Upper lobe of left lung (tissue), 6 donors: ENCODE data around the gene JMJD1C. TPM values are rescaled to one million over a fixed set of nuclear protein-coding genes. Genes with fewer than 3 reads are reported as not detected.
"Not testable (repeated sequence)": the region's sequence is repeated elsewhere in the genome, so short reads cannot be mapped to it uniquely, and the experiment has no call there.

Source experiments
- ATAC-seq, 2 donors: fragments of 200-7000 bp; cut with Tn5 transposase; one replicate each; pipeline ENCODE4 v1.9.1; 2022; ENCODE audit warnings: mild to moderate bottlenecking in 2 of 2, moderate library complexity in 2 of 2; ENCODE audit not compliant: low FRiP score in 2 of 2
- DNase-seq, 2 donors: peaks; one replicate each; pipeline ENCODE4 v3.0.0-alpha.2; 2019 to 2020
- H3K27ac ChIP-seq, 4 donors: fragments of 200-600 bp; sonication (generic); one replicate each; pipeline ENCODE4 v1.5.1; 2016 to 2019
- H3K27me3 ChIP-seq, 4 donors: fragments of 200-600 bp; sonication (generic); one replicate each; pipeline ENCODE4 v1.5.1; 2017 to 2019
- H3K36me3 ChIP-seq, 4 donors: fragments of 200-600 bp; sonication (generic); one replicate each; pipeline ENCODE4 v1.5.1; 2016 to 2019
- H3K4me1 ChIP-seq, 4 donors: fragments of 200-600 bp; sonication (generic); one replicate each; pipeline ENCODE4 v1.5.1; 2018 to 2019
- H3K4me3 ChIP-seq, 4 donors: fragments of 200-600 bp; sonication (generic); one replicate each; pipeline ENCODE4 v1.5.1; 2017 to 2019; ENCODE audit warnings: mild to moderate bottlenecking in 2 of 4, moderate library complexity in 1 of 4
- H3K9me3 ChIP-seq, 4 donors: fragments of 200-600 bp; sonication (generic); one replicate each; pipeline ENCODE4 v1.5.1; 2018 to 2019
- EP300 ChIP-seq, 4 donors: sonication (generic); formaldehyde crosslinking; IDR thresholded peaks; one replicate each; pipeline ENCODE4 v1.5.1; 2017; ENCODE audit warnings: antibody characterized with exemption in 4 of 4, control low read depth in 2 of 4
- POLR2A ChIP-seq, 4 donors: fragments of 450-650 bp; IDR thresholded peaks; one replicate each; pipeline ENCODE4 v1.5.1; 2016 to 2017; ENCODE audit warnings: antibody characterized with exemption in 4 of 4, mild to moderate bottlenecking in 2 of 4
- POLR2AphosphoS5 ChIP-seq, 2 donors: sonication (generic); formaldehyde crosslinking; IDR thresholded peaks; one replicate each; pipeline ENCODE4 v1.5.1; 2017; ENCODE audit warnings: antibody characterized with exemption in 2 of 2
- WGBS, 2 donors: methylation state at CpG; one replicate each; pipeline ENCODE4 v1.1.5; 2017 to 2018; 5-methylcytosine and 5-hydroxymethylcytosine counted together
- total RNA-seq, 6 donors: library from RNA; depleted of rRNA in 4 of 6; stranded (reverse); fragments of >200 nt in 4 of 6; gene quantifications; one replicate each; pipeline versions ENCODE4 v1.1.0 to v1.2.1, GENCODE V29; 2016 to 2021
- TF ChIP-seq, protein P1 (sequence below), 6 experiments: fragments of 450-650 bp in 4 of 6; fragments of 200-600 bp in 2 of 6; sonication (generic) in 2 of 6; IDR thresholded peaks; one replicate each; pipeline ENCODE4 v1.5.1; 2016 to 2019; ENCODE audit warnings: antibody characterized with exemption in 6 of 6
- donor health status: DM: no; HTN: no; CAD: no; lungs with moderate emphysema.
- donor health status: DM: no; HTN: yes; CAD: no; lungs with severe emphysema.

JMJD1C gene
- total RNA-seq, 6 donors from 2014 or later = 80.2 to 130 (median 94.2) TPM

DNA sequence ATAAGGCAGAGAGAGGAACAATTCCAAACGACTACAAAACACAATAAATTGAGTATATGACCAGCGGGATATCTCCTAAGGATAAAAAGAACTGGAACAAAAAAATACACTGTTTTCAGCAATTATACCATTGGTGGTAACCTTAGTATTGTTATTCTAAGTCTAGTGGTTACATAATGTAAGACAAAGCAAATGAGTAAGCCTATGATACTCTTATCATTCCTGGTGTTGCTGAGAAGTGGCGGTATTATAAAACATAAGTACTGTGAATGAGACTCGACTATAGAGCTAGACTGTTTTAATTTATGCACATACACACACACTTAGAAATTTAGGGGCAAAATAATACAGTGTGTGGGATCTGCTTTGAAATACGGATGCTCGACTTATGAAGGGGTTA is 225.0 kb downstream of the JMJD1C start:
- Histone ChIP-seq H3K27ac (peak overlapping the region in 2 of 4 donors; percentile 4 to 67), H3K9me3 (no peaks in the 10 kb centered on the region), H3K36me3 (no peaks in the 10 kb centered on the region), H3K4me1 (peaks cover 38 to 62% (median 49%) of the 10 kb centered on the region in 4 donors), H3K4me3 (no peak overlapping the region), H3K27me3 (no peaks in the 10 kb centered on the region)
- DNase-seq (no peak), ATAC-seq (no peak)
- 77 to 84% methylated on average over 6 of the region's 6 CpGs for WGBS, 2 donors
- TF ChIP-seq, protein P1, sequence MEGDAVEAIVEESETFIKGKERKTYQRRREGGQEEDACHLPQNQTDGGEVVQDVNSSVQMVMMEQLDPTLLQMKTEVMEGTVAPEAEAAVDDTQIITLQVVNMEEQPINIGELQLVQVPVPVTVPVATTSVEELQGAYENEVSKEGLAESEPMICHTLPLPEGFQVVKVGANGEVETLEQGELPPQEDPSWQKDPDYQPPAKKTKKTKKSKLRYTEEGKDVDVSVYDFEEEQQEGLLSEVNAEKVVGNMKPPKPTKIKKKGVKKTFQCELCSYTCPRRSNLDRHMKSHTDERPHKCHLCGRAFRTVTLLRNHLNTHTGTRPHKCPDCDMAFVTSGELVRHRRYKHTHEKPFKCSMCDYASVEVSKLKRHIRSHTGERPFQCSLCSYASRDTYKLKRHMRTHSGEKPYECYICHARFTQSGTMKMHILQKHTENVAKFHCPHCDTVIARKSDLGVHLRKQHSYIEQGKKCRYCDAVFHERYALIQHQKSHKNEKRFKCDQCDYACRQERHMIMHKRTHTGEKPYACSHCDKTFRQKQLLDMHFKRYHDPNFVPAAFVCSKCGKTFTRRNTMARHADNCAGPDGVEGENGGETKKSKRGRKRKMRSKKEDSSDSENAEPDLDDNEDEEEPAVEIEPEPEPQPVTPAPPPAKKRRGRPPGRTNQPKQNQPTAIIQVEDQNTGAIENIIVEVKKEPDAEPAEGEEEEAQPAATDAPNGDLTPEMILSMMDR (IDR thresholded peaks at IDR 0.05) = no peak
- TF ChIP-seq EP300 (IDR thresholded peaks at IDR 0.05) = no peak
- no peak for TF ChIP-seq POLR2A (IDR thresholded peaks at IDR 0.05)
- no peak for TF ChIP-seq POLR2AphosphoS5 (IDR thresholded peaks at IDR 0.05)

DNA sequence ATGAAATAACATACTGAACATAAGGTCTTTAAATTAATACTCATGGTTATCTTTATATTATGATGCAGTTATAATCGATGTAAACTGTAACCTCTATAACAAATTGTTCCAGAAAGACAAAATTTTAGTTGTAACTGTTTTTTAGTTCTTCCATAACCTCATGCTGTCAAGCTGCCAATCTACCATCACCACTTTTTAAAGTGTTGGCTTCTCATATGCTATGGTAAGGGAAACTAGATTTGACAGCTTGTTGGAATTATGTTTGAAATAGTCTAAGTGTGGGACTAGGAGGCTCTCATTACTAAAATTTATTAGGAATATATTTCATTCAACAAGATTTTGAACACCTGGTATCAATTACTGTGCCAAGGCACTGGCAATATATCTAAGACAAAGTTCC is 227.3 kb downstream of the JMJD1C start:
- Histone ChIP-seq H3K4me1 (peaks cover 32 to 64% (median 43%) of the 10 kb centered on the region in 4 donors), H3K4me3 (no peak overlapping the region), H3K27ac (no peak overlapping the region), H3K27me3 (no peaks in the 10 kb centered on the region), H3K9me3 (no peaks in the 10 kb centered on the region), H3K36me3 (no peaks in the 10 kb centered on the region)
- ATAC-seq (no peak), DNase-seq (no peak)
- TF ChIP-seq POLR2A (IDR thresholded peaks at IDR 0.05) = no peak
- TF ChIP-seq, protein P1 (IDR thresholded peaks at IDR 0.05) = no peak
- no peak for TF ChIP-seq EP300 (IDR thresholded peaks at IDR 0.05)
- no peak for TF ChIP-seq POLR2AphosphoS5 (IDR thresholded peaks at IDR 0.05)
- WGBS, 2 donors = 85% methylated on average over 1 of the region's 1 CpG

DNA sequence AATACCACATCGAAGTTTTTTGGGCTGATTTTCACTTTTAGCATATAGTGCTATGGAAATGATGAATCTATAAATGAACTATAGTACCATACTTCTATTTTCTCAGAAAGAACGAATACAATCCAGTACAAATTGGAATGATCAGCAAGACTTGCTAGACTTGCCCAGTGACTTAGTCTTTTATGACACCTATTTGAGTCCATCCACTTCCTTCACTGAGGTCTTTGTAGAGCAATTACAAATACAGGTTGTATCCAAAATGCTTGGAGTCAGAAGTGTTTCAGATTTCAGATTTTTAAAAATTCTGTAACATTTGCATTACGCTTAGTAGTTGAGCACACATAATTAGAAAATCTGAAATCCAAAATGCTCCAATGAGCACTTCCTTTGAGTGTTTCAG is 228.4 kb downstream of the JMJD1C start:
- ATAC-seq = no peak

DNA sequence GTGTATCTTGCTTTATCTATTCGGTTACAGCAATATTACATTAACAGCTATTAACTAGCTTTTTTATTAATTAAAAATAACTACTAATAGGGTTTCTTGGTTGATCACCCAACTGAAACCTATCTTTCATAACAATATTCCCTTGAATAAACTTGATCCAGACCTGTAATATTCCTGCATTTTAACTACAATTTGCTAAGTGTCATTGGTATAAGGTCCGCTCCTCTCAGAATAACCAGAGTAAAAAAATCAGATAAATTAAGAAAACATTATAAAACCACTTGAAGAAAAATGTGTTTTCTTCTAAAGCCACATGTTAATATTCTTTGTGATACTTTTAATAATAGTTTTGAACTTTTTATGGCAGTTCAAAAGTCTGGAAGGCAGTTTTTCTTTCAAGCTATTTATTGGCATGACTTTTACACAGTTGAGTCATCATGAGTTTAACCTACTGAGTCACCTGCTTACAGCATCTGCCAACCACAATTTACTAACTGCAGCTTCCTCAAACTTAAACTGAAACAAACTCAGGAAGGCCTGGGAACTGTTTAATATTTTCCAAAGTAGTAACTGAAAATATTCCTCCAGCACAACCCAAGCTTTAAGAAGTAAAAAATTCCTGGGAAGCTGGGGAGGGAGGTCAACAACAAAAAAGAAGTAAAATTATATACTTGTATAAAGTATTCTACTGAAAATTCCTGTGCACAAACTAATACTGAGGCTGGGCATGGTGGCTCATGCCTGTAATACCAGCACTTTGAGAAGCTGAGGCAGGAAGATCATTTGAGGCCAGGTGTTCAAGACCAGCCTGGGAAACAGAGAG is 229.5 kb downstream of the JMJD1C start:
- Histone ChIP-seq H3K27me3 (no peaks in the 10 kb centered on the region), H3K4me3 (no peak overlapping the region), H3K9me3 (no peaks in the 10 kb centered on the region), H3K36me3 (no peaks in the 10 kb centered on the region), H3K4me1 (peaks cover 14 to 43% (median 25%) of the 10 kb centered on the region in 4 donors), H3K27ac (peak overlapping the region; percentile 65 to 83 (median 74))
- DNase-seq = no peak
- WGBS, 2 donors = 87 to 90% methylated on average over 2 of the region's 2 CpGs
- ATAC-seq = peak; percentile 75 to 91
- TF ChIP-seq, protein P1 (IDR thresholded peaks at IDR 0.05) = no peak
- TF ChIP-seq EP300 (IDR thresholded peaks at IDR 0.05) (peak in 1 of 4 donors; percentile 22), POLR2AphosphoS5 (IDR thresholded peaks at IDR 0.05) (peak in 1 of 2 donors; percentile 36), POLR2A (IDR thresholded peaks at IDR 0.05) (no peak)

More for the DNA sequence above, 228.4 kb downstream of the JMJD1C start:
- TF ChIP-seq, protein P1 (IDR thresholded peaks at IDR 0.05) = no peak
- TF ChIP-seq POLR2A (IDR thresholded peaks at IDR 0.05) (no peak), POLR2AphosphoS5 (IDR thresholded peaks at IDR 0.05) (no peak), EP300 (IDR thresholded peaks at IDR 0.05) (no peak)
- DNase-seq = no peak
- H3K36me3 ChIP-seq = no peaks in the 10 kb centered on the region
- WGBS, 2 donors = 93 to 99% methylated on average over 3 of the region's 3 CpGs
- no peak overlapping the region for H3K4me3 ChIP-seq
- no peaks in the 10 kb centered on the region for H3K9me3 ChIP-seq
- H3K27ac ChIP-seq = peak overlapping the region in 3 of 4 donors; percentile 67 to 83 (median 81)
- H3K4me1 ChIP-seq = peaks cover 24 to 53% (median 34%) of the 10 kb centered on the region in 4 donors
- no peaks in the 10 kb centered on the region for H3K27me3 ChIP-seq

DNA sequence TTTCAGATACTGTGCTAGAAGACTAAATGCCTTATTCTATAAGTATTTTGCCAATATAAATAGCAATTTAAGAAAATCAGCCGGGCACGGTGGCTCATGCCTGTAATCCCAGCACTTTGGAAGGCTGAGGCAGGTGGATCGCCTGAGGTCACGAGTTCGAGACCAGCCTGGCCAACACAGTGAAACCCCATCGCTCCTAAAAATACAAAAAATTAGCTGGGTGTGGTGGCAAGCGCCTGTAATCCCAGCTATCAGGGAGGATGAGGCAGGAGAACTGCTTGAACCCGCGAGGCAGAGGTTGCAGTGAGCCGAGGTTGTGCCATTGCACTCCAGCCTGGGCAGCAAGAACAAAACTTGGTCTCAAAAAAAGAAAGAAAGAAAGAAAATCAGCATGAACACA is 230.6 kb downstream of the JMJD1C start:
- not testable (repeated sequence) for H3K27me3 ChIP-seq, H3K4me3 ChIP-seq, H3K36me3 ChIP-seq, H3K9me3 ChIP-seq, ATAC-seq, DNase-seq
- WGBS, 2 donors = 97 to 98% methylated on average over 10 of the region's 10 CpGs
- H3K27ac ChIP-seq = peak overlapping the region in 1 of 4 donors; percentile 64
- H3K4me1 ChIP-seq = peaks cover 10 to 32% (median 20%) of the 10 kb centered on the region in 4 donors
